Karpas-422 (cell line): Measurements from ENCODE around the gene NAA10. TPM values are rescaled to one million over a fixed set of nuclear protein-coding genes. Genes with fewer than 3 reads are reported as not detected.

Experiments
- DNase-seq: peaks from one replicate; pipeline ENCODE4 v3.0.0-alpha.2; 2015
- H2AFZ ChIP-seq: fragments of 200-600 bp; sonication (generic); 2 replicates; pipeline ENCODE4 v1.6.1; 2014; ENCODE audit warnings: antibody characterized with exemption, low read length, mixed read lengths
- H3K27ac ChIP-seq: fragments of 200-600 bp; sonication (generic); 2 replicates; pipeline ENCODE4 v1.5.1; 2014; ENCODE audit warnings: mild to moderate bottlenecking, low read length, moderate library complexity
- H3K27me3 ChIP-seq: fragments of 200-600 bp; sonication (generic); 2 replicates; pipeline ENCODE4 v1.6.1; 2014; ENCODE audit warnings: low read length, mixed read lengths
- H3K36me3 ChIP-seq: fragments of 200-600 bp; sonication (generic); 2 replicates; pipeline ENCODE4 v1.6.1; 2014; ENCODE audit warnings: low read length, mixed read lengths; ENCODE audit not compliant: insufficient read depth
- H3K4me1 ChIP-seq: fragments of 200-600 bp; sonication (generic); 2 replicates; pipeline ENCODE4 v1.6.1; 2014; ENCODE audit warnings: mild to moderate bottlenecking, low read length, mixed read lengths
- H3K4me2 ChIP-seq: fragments of 200-600 bp; sonication (generic); 2 replicates; pipeline ENCODE4 v1.6.1; 2014; ENCODE audit warnings: low read length, low read depth, mild to moderate bottlenecking; ENCODE audit not compliant: poor library complexity, severe bottlenecking
- H3K4me3 ChIP-seq: fragments of 200-600 bp; sonication (generic); 2 replicates; pipeline ENCODE4 v1.5.1; 2014; ENCODE audit warnings: mild to moderate bottlenecking, antibody characterized with exemption, low read length, mixed read lengths
- H3K79me2 ChIP-seq: fragments of 200-600 bp; sonication (generic); 2 replicates; pipeline ENCODE4 v1.6.1; 2014; ENCODE audit warnings: mild to moderate bottlenecking, low read length, mixed read lengths
- H3K9ac ChIP-seq: fragments of 200-600 bp; sonication (generic); 2 replicates; pipeline ENCODE4 v1.6.0; 2014; ENCODE audit warnings: low read length
- H3K9me2 ChIP-seq: fragments of 200-600 bp; sonication (generic), shearing (Covaris generic); replicated peaks from 2 replicates; pipeline ENCODE4 v1.6.0; 2014; ENCODE audit warnings: mild to moderate bottlenecking, low read length, moderate library complexity; ENCODE audit not compliant: insufficient read depth
- H3K9me3 ChIP-seq: fragments of 300-700, 200-600 bp; sonication (generic); 2 replicates; pipeline ENCODE4 v1.6.1; 2014; ENCODE audit warnings: low read length, mixed read lengths
- H4K20me1 ChIP-seq: fragments of 200-600 bp; sonication (generic); 2 replicates; pipeline ENCODE4 v1.6.1; 2014; ENCODE audit warnings: mild to moderate bottlenecking, antibody characterized with exemption, low read length, low read depth; ENCODE audit not compliant: insufficient read depth
- total RNA-seq: library from RNA; depleted of rRNA; stranded (reverse); fragments of >200 nt; shearing (Covaris generic); gene quantifications from 2 replicates; pipeline ENCODE4 v1.2.3, GENCODE V29; 2014; ENCODE audit warnings: low replicate concordance

The NAA10 gene
- total RNA-seq, 1 experiment from 2014 or later, result 103 TPM

DNA sequence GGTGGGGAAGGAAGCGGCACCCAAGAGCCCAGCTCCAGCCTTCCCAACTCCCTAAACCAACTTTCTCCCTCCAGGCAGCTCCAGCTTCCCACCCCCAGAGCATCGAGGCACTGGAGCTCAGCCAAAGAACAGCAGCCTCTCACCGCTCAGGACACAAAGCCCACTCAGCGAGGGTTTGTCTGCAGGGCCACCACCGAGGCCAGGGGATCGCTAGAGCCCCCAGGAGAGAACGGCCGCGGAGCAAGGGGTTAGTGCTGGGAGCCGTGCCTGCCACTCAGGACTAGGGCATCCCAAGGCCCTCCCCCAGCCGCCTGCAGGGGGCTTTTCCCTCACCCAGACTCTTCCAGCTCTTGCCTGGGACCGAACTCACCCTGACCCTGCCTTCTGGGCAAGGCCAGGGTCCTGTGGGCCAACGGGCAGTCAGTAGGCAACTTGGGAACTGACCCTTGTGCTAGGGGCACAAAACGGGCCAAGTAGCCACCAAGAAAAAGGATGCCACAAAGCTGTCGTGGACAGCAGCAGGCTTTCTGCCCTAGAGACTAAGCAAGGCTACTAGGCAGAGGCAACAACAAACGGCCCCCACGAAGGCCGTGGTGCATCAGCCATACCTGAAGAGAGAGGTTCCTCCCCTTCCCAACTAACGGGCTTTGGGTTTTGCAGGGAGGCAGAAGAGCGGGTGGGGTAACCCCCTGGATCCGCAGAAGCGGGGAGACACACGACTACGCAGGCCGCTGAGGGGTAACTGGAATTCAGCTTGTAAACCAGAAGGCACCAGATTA lies 34.5 kb upstream of the NAA10 start:
- Histone ChIP-seq H3K27me3 (no peaks in the 10 kb centered on the region), H3K27ac (peak overlapping the region; percentile 95), H3K4me3 (peak overlapping the region; percentile 87), H3K4me2 (peak overlapping the region; percentile 90), H3K9me2 (no peaks in the 10 kb centered on the region), H3K79me2 (peaks cover 53% of the 10 kb centered on the region), H2AFZ (no peak overlapping the region), H3K4me1 (peaks cover 42% of the 10 kb centered on the region), H3K9me3 (no peaks in the 10 kb centered on the region), H3K36me3 (no peaks in the 10 kb centered on the region), H4K20me1 (peaks cover 11% of the 10 kb centered on the region; the same call in 1 of the 2 replicates), H3K9ac (peak overlapping the region; percentile 97)
- no peak for DNase-seq

DNA sequence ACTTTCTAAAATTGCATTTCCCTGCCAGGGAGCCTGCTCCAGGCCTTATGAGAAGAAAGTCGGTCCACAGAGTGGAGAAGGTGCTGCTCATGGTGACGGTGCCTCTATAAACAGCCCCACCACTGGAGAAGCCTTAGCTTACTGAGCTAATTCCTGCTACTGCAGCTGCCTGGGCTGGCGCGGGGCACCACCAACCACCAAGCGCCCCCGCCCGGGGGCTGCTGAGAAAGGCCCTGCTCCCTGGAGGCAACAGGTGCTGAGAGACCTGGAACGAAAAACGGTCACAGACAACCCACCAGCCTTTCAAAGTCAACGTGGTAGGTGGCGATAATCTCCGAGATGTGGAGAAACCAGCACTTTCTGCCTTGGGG lies 33.9 kb upstream of the NAA10 start:
- Histone ChIP-seq H2AFZ (no peak overlapping the region), H3K4me2 (peak overlapping the region; percentile 90), H3K79me2 (peaks cover 53% of the 10 kb centered on the region), H3K9ac (peak overlapping the region; percentile 97), H3K27me3 (no peaks in the 10 kb centered on the region), H3K4me3 (peak overlapping the region; percentile 87), H3K4me1 (peaks cover 36% of the 10 kb centered on the region), H3K9me3 (no peaks in the 10 kb centered on the region), H4K20me1 (peaks cover 11% of the 10 kb centered on the region; the same call in 1 of the 2 replicates), H3K36me3 (no peaks in the 10 kb centered on the region), H3K27ac (peak overlapping the region; percentile 95), H3K9me2 (no peaks in the 10 kb centered on the region)
- peak; percentile 68 for DNase-seq

DNA sequence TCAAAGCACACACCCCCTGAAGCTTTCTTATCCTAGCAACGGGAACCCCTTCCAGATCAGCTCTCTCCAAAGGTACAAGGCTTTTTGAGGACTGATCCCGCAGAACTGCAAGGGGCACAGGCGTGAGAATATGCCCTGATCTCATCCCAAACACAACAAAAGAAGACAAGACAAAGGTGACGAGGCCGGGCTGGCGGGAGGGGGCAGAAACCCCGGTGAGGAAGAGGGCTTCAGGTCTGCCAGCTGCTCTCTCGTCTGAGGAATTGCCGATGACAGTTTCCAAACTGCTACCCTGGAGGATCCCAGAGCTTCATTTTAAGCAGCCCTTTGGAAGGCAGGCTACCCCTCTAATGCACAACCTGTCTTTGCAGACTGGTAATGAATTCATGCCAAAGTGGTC lies 33.4 kb upstream of the NAA10 start:
- peak overlapping the region; percentile 90 for H3K4me2 ChIP-seq
- peak overlapping the region; percentile 97 for H3K9ac ChIP-seq
- H3K27me3 ChIP-seq, result no peaks in the 10 kb centered on the region
- H3K4me1 ChIP-seq, result peaks cover 32% of the 10 kb centered on the region
- DNase-seq, result no peak
- no peaks in the 10 kb centered on the region for H3K36me3 ChIP-seq
- H3K9me2 ChIP-seq, result no peaks in the 10 kb centered on the region
- H3K9me3 ChIP-seq, result no peaks in the 10 kb centered on the region
- H3K79me2 ChIP-seq, result peaks cover 53% of the 10 kb centered on the region
- peak overlapping the region; percentile 87 for H3K4me3 ChIP-seq
- peak overlapping the region; percentile 95 for H3K27ac ChIP-seq
- H4K20me1 ChIP-seq, result peaks cover 11% of the 10 kb centered on the region; the same call in 1 of the 2 replicates
- no peak overlapping the region for H2AFZ ChIP-seq

DNA sequence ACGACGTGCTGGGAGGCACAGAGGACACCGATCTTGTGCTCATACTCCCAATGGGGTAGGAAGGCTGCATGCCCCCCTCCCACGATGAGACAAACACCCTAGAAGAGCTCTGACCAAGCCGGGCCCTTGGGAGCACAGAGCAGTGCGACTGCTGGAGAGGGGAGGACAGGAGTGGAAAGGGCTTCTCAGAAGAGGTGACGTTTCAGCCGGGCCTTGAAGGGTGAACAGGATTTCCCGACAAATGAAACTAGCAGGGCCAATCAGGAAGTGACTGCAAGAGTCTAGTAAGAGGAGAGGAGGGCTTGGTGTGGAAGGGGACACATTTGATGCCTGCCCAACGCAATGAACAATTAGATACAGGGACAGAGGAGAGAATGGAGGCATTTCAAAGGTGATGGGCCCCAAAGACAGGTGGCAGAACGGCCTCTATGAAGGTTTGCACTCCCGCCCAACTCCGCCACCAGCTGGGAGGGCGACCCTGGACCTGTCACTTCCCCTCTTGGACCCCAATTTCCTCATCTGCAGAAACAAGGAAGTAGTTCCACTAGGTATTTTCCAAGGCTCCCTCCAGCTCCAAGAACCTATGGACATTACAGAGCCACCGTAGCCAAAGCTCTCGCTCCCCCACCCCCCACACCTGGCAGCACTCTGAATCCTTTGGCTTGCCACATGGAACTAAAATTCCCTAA lies 32.8 kb upstream of the NAA10 start:
- H3K27ac ChIP-seq, result peak overlapping the region; percentile 95
- H3K36me3 ChIP-seq, result no peaks in the 10 kb centered on the region
- H3K9me2 ChIP-seq, result no peaks in the 10 kb centered on the region
- no peaks in the 10 kb centered on the region for H3K27me3 ChIP-seq
- peak overlapping the region; percentile 90 for H3K4me2 ChIP-seq
- H2AFZ ChIP-seq, result no peak overlapping the region
- H3K4me3 ChIP-seq, result peak overlapping the region; percentile 87; the same call in 1 of the 2 replicates
- peaks cover 53% of the 10 kb centered on the region for H3K79me2 ChIP-seq
- H3K9ac ChIP-seq, result peak overlapping the region; percentile 97
- H4K20me1 ChIP-seq, result peaks cover 11% of the 10 kb centered on the region; the same call in 1 of the 2 replicates
- peaks cover 30% of the 10 kb centered on the region for H3K4me1 ChIP-seq
- no peaks in the 10 kb centered on the region for H3K9me3 ChIP-seq
- DNase-seq, result no peak

DNA sequence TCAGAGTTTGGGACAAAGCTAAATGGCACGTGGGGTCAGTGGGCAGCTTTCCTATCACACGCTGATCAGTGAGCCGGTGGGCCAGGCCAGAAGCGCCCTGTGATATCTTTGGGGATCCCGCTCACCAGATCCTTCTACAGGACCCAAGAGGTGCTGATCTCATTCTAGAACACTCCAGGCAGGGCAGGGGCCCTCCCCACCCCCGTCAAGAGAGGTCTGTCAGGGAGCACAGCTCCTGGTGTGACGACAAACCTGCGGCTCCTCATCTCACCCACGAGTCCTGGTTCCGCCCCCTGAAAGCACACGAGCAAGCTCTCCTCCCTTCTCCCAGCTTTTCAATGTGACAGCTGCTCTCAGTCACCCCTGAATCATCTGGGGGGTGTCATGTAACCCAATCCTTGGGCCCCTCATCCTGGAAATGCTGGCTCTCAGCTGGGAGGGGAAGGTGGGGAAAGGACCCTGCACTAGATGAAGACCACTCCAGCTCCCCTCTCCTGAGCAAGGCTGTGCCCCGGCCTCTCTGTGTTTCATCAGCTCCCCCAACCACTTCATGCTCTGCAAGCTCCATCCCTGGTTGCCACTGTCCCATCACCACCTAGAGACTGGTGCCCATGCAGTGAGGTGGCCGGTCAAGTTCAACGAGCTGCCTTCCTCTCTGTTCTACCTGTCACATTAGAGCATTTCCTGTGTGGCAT lies 32.2 kb upstream of the NAA10 start:
- peak overlapping the region; percentile 97 for H3K9ac ChIP-seq
- H3K79me2 ChIP-seq, result peaks cover 53% of the 10 kb centered on the region
- H2AFZ ChIP-seq, result no peak overlapping the region
- DNase-seq, result no peak
- no peaks in the 10 kb centered on the region for H3K9me2 ChIP-seq
- H3K36me3 ChIP-seq, result no peaks in the 10 kb centered on the region
- H3K9me3 ChIP-seq, result no peaks in the 10 kb centered on the region
- H3K27me3 ChIP-seq, result no peaks in the 10 kb centered on the region
- H4K20me1 ChIP-seq, result peaks cover 11% of the 10 kb centered on the region; the same call in 1 of the 2 replicates
- peak overlapping the region; percentile 90 for H3K4me2 ChIP-seq
- H3K4me1 ChIP-seq, result peaks cover 30% of the 10 kb centered on the region
- peak overlapping the region; percentile 95 for H3K27ac ChIP-seq
- H3K4me3 ChIP-seq, result peak overlapping the region; percentile 87; the same call in 1 of the 2 replicates

DNA sequence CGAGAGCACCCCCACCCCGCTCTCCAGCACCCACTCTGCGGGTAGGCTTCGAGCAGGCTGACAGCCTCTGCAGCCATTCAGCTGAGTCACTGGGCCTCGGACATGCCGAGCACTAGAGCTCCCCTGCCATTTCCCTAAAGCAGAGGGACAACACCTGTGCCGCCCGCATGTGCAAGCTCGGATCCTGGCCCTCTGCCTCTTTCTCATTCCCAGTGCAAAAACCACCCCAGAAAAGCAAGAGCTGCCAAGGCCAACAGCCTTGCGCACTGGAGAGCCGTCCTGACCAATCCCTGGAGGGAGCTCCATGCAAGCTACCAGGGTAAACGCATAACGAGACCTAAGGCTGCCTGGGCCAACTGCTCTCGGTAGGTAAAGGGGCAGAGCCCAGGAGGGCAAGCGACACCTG lies 31.4 kb upstream of the NAA10 start:
- Histone ChIP-seq H3K27ac (no peak overlapping the region), H3K9ac (no peak overlapping the region), H2AFZ (no peak overlapping the region), H3K79me2 (peaks cover 53% of the 10 kb centered on the region), H3K9me3 (no peaks in the 10 kb centered on the region), H3K4me1 (peaks cover 30% of the 10 kb centered on the region), H3K4me2 (no peak overlapping the region), H3K4me3 (no peak overlapping the region), H3K36me3 (no peaks in the 10 kb centered on the region), H3K27me3 (no peaks in the 10 kb centered on the region), H3K9me2 (no peaks in the 10 kb centered on the region), H4K20me1 (peaks cover 11% of the 10 kb centered on the region; the same call in 1 of the 2 replicates)
- no peak for DNase-seq

DNA sequence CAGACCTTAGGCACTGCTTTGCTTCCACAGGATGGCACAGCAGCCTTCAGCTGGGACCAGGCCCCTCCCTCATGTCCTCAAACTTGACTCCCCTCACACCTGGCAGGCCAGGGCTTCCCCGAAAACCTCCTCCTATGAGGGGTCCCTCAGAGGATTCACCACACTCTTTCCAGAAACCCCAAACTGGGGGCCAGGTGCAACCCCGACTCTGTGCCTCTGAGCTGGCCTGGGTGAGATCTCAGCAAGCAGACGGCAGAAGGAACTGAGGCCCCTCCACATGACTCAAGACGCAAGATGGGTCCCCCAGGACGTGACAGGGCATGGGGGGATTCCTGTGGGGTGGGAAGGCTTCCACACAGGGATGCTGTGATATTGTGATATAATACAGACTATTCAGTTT lies 30.6 kb upstream of the NAA10 start:
- Histone ChIP-seq H3K4me3 (no peak overlapping the region), H3K9me3 (no peaks in the 10 kb centered on the region), H3K27me3 (no peaks in the 10 kb centered on the region), H3K36me3 (no peaks in the 10 kb centered on the region; the same call in 1 of the 2 replicates), H3K27ac (no peak overlapping the region), H3K79me2 (peaks cover 53% of the 10 kb centered on the region), H3K4me2 (no peak overlapping the region), H3K4me1 (peaks cover 30% of the 10 kb centered on the region), H3K9ac (no peak overlapping the region), H3K9me2 (no peaks in the 10 kb centered on the region), H2AFZ (no peak overlapping the region), H4K20me1 (peaks cover 11% of the 10 kb centered on the region; the same call in 1 of the 2 replicates)
- no peak for DNase-seq

DNA sequence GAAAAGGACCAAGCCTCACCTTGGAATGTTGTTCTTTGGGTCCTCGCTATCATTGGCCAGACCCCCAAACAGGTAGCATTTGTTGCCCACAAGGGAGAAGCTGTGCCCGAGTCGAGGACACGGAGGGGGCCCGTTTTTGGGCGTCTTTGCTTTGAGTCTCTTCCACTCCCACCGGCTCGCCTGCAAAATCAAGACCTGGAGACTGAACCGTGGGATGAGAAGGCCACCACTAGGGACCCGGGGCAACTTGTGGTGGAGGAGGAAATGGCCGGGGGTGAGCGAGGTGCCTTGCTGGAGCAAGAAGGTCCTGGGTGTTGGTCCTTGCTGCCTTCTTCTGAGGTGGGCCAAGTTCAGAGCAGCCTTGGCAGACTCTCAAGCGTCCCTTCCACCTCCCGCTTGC lies 29.3 kb upstream of the NAA10 start:
- H3K9ac ChIP-seq, result no peak overlapping the region
- no peak overlapping the region for H2AFZ ChIP-seq
- no peak overlapping the region for H3K4me3 ChIP-seq
- no peak overlapping the region for H3K4me2 ChIP-seq
- no peaks in the 10 kb centered on the region for H3K27me3 ChIP-seq
- H3K27ac ChIP-seq, result no peak overlapping the region
- H3K4me1 ChIP-seq, result peaks cover 27% of the 10 kb centered on the region
- H3K9me3 ChIP-seq, result no peaks in the 10 kb centered on the region
- no peak for DNase-seq
- H3K36me3 ChIP-seq, result no peaks in the 10 kb centered on the region; the same call in 1 of the 2 replicates
- H4K20me1 ChIP-seq, result peaks cover 11% of the 10 kb centered on the region; the same call in 1 of the 2 replicates
- H3K79me2 ChIP-seq, result peaks cover 44% of the 10 kb centered on the region
- H3K9me2 ChIP-seq, result no peaks in the 10 kb centered on the region
